H1 (cell line): ENCODE measurements around the gene SYNDIG1. TPM values are rescaled to one million over a fixed set of nuclear protein-coding genes. Genes with fewer than 3 reads are reported as not detected.

Experiments
- CTCF ChIA-PET: fragments of 300-600 bp; sonication (Branson Sonifier 250); formaldehyde crosslinking; loops from one replicate; lab custom pipeline; 2021; ENCODE audit not compliant: partially characterized antibody; lab: Charles Lee
- POLR2A ChIA-PET: fragments of 300-600 bp; sonication (Branson Sonifier 250); formaldehyde crosslinking; loops from one replicate; lab custom pipeline; 2021; ENCODE audit warnings: inconsistent platforms; ENCODE audit not compliant: partially characterized antibody; lab: Charles Lee
- DNase-seq, 2 experiments: peaks; one replicate each; pipeline versions ENCODE4 v3.0.0 to v3.0.0-alpha.2; 2010 to 2022; ENCODE audit warnings: low spot score in 2 of 2, low read depth in 1 of 2, mixed read lengths in 1 of 2
- FAIRE-seq: peaks from 2 replicates; lab custom pipeline; 2011; peaks lifted over from hg19 to GRCh38; lab: Jason Lieb, UNC
- H2AFZ ChIP-seq: 2 replicates; pipeline ENCODE4 v1.8.1; 2012; ENCODE audit warnings: low read length, inconsistent platforms
- H2AK5ac ChIP-seq: 2 replicates; pipeline ENCODE4 v1.6.1; 2013; ENCODE audit warnings: low read depth, low read length
- H2BK120ac ChIP-seq: replicated peaks from 2 replicates; pipeline ENCODE3; 2013; ENCODE audit warnings: low read depth, low read length, inconsistent platforms
- H2BK12ac ChIP-seq: 2 replicates; pipeline ENCODE4 v1.6.1; 2013; ENCODE audit warnings: low read depth, low read length
- H2BK15ac ChIP-seq: 2 replicates; pipeline ENCODE4 v1.6.1; 2013; ENCODE audit warnings: low read length
- H2BK20ac ChIP-seq: 2 replicates; pipeline ENCODE4 v1.6.1; 2013; ENCODE audit warnings: low read length
- H2BK5ac ChIP-seq: 2 replicates; pipeline ENCODE4 v1.6.1; 2013; ENCODE audit warnings: low read depth, low read length
- H3K14ac ChIP-seq: 2 replicates; pipeline ENCODE4 v1.6.1; 2013; ENCODE audit warnings: inconsistent platforms; ENCODE audit not compliant: insufficient read length
- H3K18ac ChIP-seq: 2 replicates; pipeline ENCODE4 v1.6.1; 2013; ENCODE audit warnings: low read length; ENCODE audit errors: extremely low read depth
- H3K23ac ChIP-seq: 2 replicates; pipeline ENCODE4 v1.6.1; 2013; ENCODE audit warnings: inconsistent platforms; ENCODE audit not compliant: insufficient read length
- H3K23me2 ChIP-seq: 2 replicates; pipeline ENCODE4 v1.6.1; 2013; ENCODE audit warnings: low read depth, low read length
- H3K27ac ChIP-seq: 2 replicates; pipeline ENCODE4 v1.6.1; 2011; ENCODE audit warnings: low read depth, low read length, inconsistent platforms
- H3K27me3 ChIP-seq, 4 experiments: replicated peaks in 1 of 4; 1 replicate in 1 of 4; 2 replicates in 3 of 4; pipeline versions ENCODE4 v1.6.1 to v1.8.1; 2011 to 2013; ENCODE audit warnings: low read length in 3 of 4, mild to moderate bottlenecking in 3 of 4, inconsistent platforms in 2 of 4, mixed read lengths in 2 of 4, moderate library complexity in 1 of 4; ENCODE audit not compliant: control insufficient read depth in 3 of 4, insufficient read depth in 3 of 4; ENCODE audit errors: extremely low read depth in 1 of 4
- H3K36me3 ChIP-seq, 4 experiments: 2 replicates each; pipeline versions ENCODE4 v1.6.1 to v1.8.1; 2011 to 2013; ENCODE audit warnings: mild to moderate bottlenecking in 4 of 4, low read length in 3 of 4, moderate library complexity in 2 of 4, control low read depth in 1 of 4, inconsistent platforms in 1 of 4; ENCODE audit not compliant: insufficient read depth in 4 of 4, control insufficient read depth in 2 of 4
- H3K4ac ChIP-seq: replicated peaks from 2 replicates; pipeline ENCODE3; 2013; ENCODE audit warnings: low read length, low read depth, mixed read lengths, inconsistent platforms; ENCODE audit not compliant: insufficient read length
- H3K4me1 ChIP-seq, 4 experiments: replicated peaks in 1 of 4; 1 replicate in 1 of 4; 2 replicates in 3 of 4; pipeline versions ENCODE4 v1.6.1 to v1.8.1; 2011 to 2013; ENCODE audit warnings: low read length in 3 of 4, inconsistent platforms in 2 of 4, mixed read lengths in 1 of 4; ENCODE audit not compliant: insufficient read depth in 4 of 4, control insufficient read depth in 3 of 4
- H3K4me2 ChIP-seq, 2 experiments: 2 replicates each; pipeline versions ENCODE4 v1.6.1 to v1.8.1; 2011 to 2013; ENCODE audit warnings: low read depth in 2 of 2, low read length in 2 of 2, control low read depth in 1 of 2, inconsistent platforms in 1 of 2, mild to moderate bottlenecking in 1 of 2; ENCODE audit not compliant: insufficient read depth in 1 of 2
- H3K4me3 ChIP-seq, 4 experiments: fragments of 200-600, 300-600 bp in 1 of 4; sonication (generic), shearing (Covaris generic), sonication (Bioruptor Twin) in 1 of 4; 2 replicates each; pipeline versions ENCODE4 v1.5.1 to v1.8.1; 2011 to 2016; ENCODE audit warnings: low read length in 4 of 4, low read depth in 3 of 4, control low read depth in 2 of 4, inconsistent platforms in 2 of 4, mild to moderate bottlenecking in 2 of 4, mixed read lengths in 1 of 4, moderate library complexity in 1 of 4; ENCODE audit not compliant: insufficient read depth in 2 of 4; ENCODE audit errors: extremely low read depth in 1 of 4
- H3K56ac ChIP-seq: replicated peaks from 2 replicates; pipeline ENCODE3; 2013; ENCODE audit warnings: low read depth, mild to moderate bottlenecking, mixed read lengths, low read length, inconsistent platforms; ENCODE audit not compliant: insufficient read length
- H3K79me1 ChIP-seq: 2 replicates; pipeline ENCODE4 v1.6.1; 2013; ENCODE audit warnings: low read depth, low read length, control low read depth
- H3K79me2 ChIP-seq, 2 experiments: 2 replicates each; pipeline versions ENCODE4 v1.6.1 to v1.8.1; 2012 to 2013; ENCODE audit warnings: low read length in 2 of 2, mild to moderate bottlenecking in 2 of 2, inconsistent platforms in 1 of 2; ENCODE audit not compliant: insufficient read depth in 2 of 2, control insufficient read depth in 1 of 2
- H3K9ac ChIP-seq, 4 experiments: replicated peaks in 1 of 4; 1 replicate in 1 of 4; 2 replicates in 3 of 4; pipeline versions ENCODE4 v1.6.1 to v1.8.1; 2011 to 2013; ENCODE audit warnings: low read depth in 3 of 4, low read length in 3 of 4, control low read depth in 2 of 4, mild to moderate bottlenecking in 2 of 4, moderate library complexity in 2 of 4, inconsistent platforms in 1 of 4; ENCODE audit errors: extremely low read depth in 1 of 4
- H3K9me3 ChIP-seq, 2 experiments: 2 replicates each; pipeline versions ENCODE4 v1.6.1 to v1.8.1; 2012 to 2013; ENCODE audit warnings: mild to moderate bottlenecking in 2 of 2, moderate library complexity in 2 of 2, control low read depth in 1 of 2, inconsistent platforms in 1 of 2, low read depth in 1 of 2, low read length in 1 of 2, mixed read lengths in 1 of 2; ENCODE audit not compliant: insufficient read depth in 2 of 2
- H4K20me1 ChIP-seq, 2 experiments: replicated peaks in 1 of 2; 2 replicates each; pipeline versions ENCODE3 to v1.8.1; 2011 to 2013; ENCODE audit warnings: inconsistent platforms in 2 of 2, low read length in 2 of 2, mild to moderate bottlenecking in 1 of 2; ENCODE audit not compliant: insufficient read depth in 2 of 2, control insufficient read depth in 1 of 2
- H4K5ac ChIP-seq: 2 replicates; pipeline ENCODE4 v1.6.1; 2013; ENCODE audit warnings: low read length, low read depth, mixed read lengths, inconsistent platforms; ENCODE audit not compliant: insufficient read length
- H4K8ac ChIP-seq: 2 replicates; pipeline ENCODE4 v1.8.0; 2013; ENCODE audit warnings: mild to moderate bottlenecking, moderate library complexity, low read length, inconsistent platforms; ENCODE audit not compliant: insufficient read depth; ENCODE audit errors: extremely low read depth
- H4K91ac ChIP-seq: replicated peaks from 2 replicates; pipeline ENCODE3; 2013; ENCODE audit warnings: low read length, mixed read lengths, inconsistent platforms; ENCODE audit not compliant: insufficient read length
- CEBPB ChIP-seq: IDR thresholded peaks from 2 replicates; pipeline ENCODE4 v1.6.1; 2012; ENCODE audit warnings: low read depth, low read length
- EGR1 ChIP-seq: IDR thresholded peaks from 2 replicates; pipeline ENCODE4 v1.6.1; 2011; ENCODE audit warnings: low read depth, low read length, borderline replicate concordance
- EZH2 ChIP-seq: fragments of 200-600 bp; sonication (generic); IDR thresholded peaks from 2 replicates; pipeline ENCODE4 v1.7.1; 2012; ENCODE audit warnings: low read depth, mild to moderate bottlenecking, moderate library complexity, low read length, inconsistent platforms; ENCODE audit not compliant: severe bottlenecking
- JUN ChIP-seq: IDR thresholded peaks from 2 replicates; pipeline ENCODE4 v1.6.1; 2011; ENCODE audit warnings: low read depth, mild to moderate bottlenecking, improper control_type of control experiment, low read length
- JUND ChIP-seq: IDR thresholded peaks from 2 replicates; pipeline ENCODE4 v1.6.1; 2011; ENCODE audit warnings: mild to moderate bottlenecking, improper control_type of control experiment, low read length
- RBBP5 ChIP-seq: IDR thresholded peaks from 2 replicates; pipeline ENCODE4 v1.7.1; 2012; ENCODE audit warnings: low read depth, mild to moderate bottlenecking, inconsistent platforms, low read length, moderate library complexity, borderline replicate concordance
- SP1 ChIP-seq: IDR thresholded peaks from 2 replicates; pipeline ENCODE4 v1.6.1; 2011; ENCODE audit warnings: low read depth, low read length
- SP4 ChIP-seq: IDR thresholded peaks from 2 replicates; pipeline ENCODE4 v1.6.1; 2012; ENCODE audit warnings: low read length, inconsistent platforms
- SUZ12 ChIP-seq: fragments of 200-600 bp; sonication (generic); IDR thresholded peaks from 2 replicates; pipeline ENCODE4 v1.6.1; 2012; ENCODE audit warnings: mild to moderate bottlenecking, inconsistent platforms, low read length, moderate library complexity, mixed read lengths
- TBP ChIP-seq: IDR thresholded peaks from 2 replicates; pipeline ENCODE4 v1.6.1; 2011; ENCODE audit warnings: low read depth, low read length, improper control_type of control experiment
- TEAD4 ChIP-seq: IDR thresholded peaks from 2 replicates; pipeline ENCODE4 v1.6.1; 2012; ENCODE audit warnings: low read depth, low read length, inconsistent platforms, mixed read lengths
- WGBS, 2 experiments: shearing (Covaris generic) in 1 of 2; methylation state at CpG; one replicate each; pipeline versions ENCODE4 v1.1.6 to v1.1.7; 2013 to 2015; ENCODE audit warnings: low lambda C conversion rate in 2 of 2, mixed read lengths in 2 of 2, inconsistent platforms in 1 of 2, low coverage in 1 of 2, missing lambda C conversion rate in 1 of 2; ENCODE audit not compliant: insufficient replicate concordance in 2 of 2, insufficient coverage in 1 of 2, insufficient read length in 1 of 2; ENCODE audit errors: extremely low coverage in 1 of 2, missing lambda C conversion rate in 1 of 2; 5-methylcytosine and 5-hydroxymethylcytosine counted together
- polyA plus RNA-seq, 7 experiments: library from polyadenylated mRNA; depleted of rRNA in 3 of 7; stranded (reverse) in 5 of 7; unstranded in 2 of 7; fragments of >200 nt in 5 of 7; fragments of 200-250 nt in 2 of 7; gene quantifications; 1 replicate in 5 of 7; 2 replicates in 1 of 7; 4 replicates in 1 of 7; pipeline versions ENCODE4 v1.2.1 to v1.2.3, GENCODE V29; 2011 to 2013; ENCODE audit warnings: missing spikeins in 2 of 7, mixed read lengths in 2 of 7
- total RNA-seq: library from RNA; stranded (reverse); fragmentation: NEBNext Ultra II Directional; extraction: Animal tissue kit (Norgen Biotek cat#: 25700); gene quantifications from 2 replicates; pipeline ENCODE4 v1.2.1, GENCODE V29; 2021
- TF ChIP-seq, protein P1 (sequence below): IDR thresholded peaks from 2 replicates; pipeline ENCODE4 v1.6.1; 2011; ENCODE audit warnings: low read length, improper control_type of control experiment

Gene SYNDIG1
- total and polyA plus RNA-seq, 2 of the 8 experiments (the other 6 are each of a cell fraction or from before 2014, with no cell fraction given): 6.5 to 7.8 TPM

GRCh38 chr20:24423390-24424313, 45.8 kb upstream of the SYNDIG1 start:
- no peaks in the 10 kb centered on the region for H3K9me3 ChIP-seq
- H3K27me3 ChIP-seq: no peaks in the 10 kb centered on the region
- no peak for DNase-seq
- no peak overlapping the region for H3K4ac ChIP-seq
- H2BK20ac ChIP-seq: no peak overlapping the region
- no peak overlapping the region for H2BK120ac ChIP-seq
- POLR2A ChIA-PET: no interaction called here
- H4K91ac ChIP-seq: peak overlapping the region; percentile 83
- CTCF ChIA-PET: interaction anchor here (0.7 kb wide), 1 partner anchor 22 kb away, joined by 3 read pairs; no protein-coding TSS in a partner anchor
- no peak overlapping the region for H2AFZ ChIP-seq
- no peak overlapping the region for H4K5ac ChIP-seq
- no peaks in the 10 kb centered on the region for H3K36me3 ChIP-seq
- no peak overlapping the region for H2AK5ac ChIP-seq
- H3K4me1 ChIP-seq: peaks cover 0 to 15% (median 7%) of the 10 kb centered on the region in 4 experiments; a peak in 5 of 7 replicates
- WGBS, 2 experiments: 32% methylated on average over 11 of the region's 11 CpGs; no CpG with 5 or more reads in 1 of the 2 experiments
- H2BK5ac ChIP-seq: no peak overlapping the region; the same call in 1 of the 2 replicates
- H3K4me2 ChIP-seq: peak overlapping the region; percentile 8 to 55; a peak in 3 of 4 replicates
- H3K79me2 ChIP-seq: no peaks in the 10 kb centered on the region
- no peak overlapping the region for H3K56ac ChIP-seq
- H3K23ac ChIP-seq: no peak overlapping the region
- FAIRE-seq: peak; percentile 83
- H4K8ac ChIP-seq: no peak overlapping the region
- H4K20me1 ChIP-seq: no peaks in the 10 kb centered on the region
- no peak overlapping the region for H3K27ac ChIP-seq
- H2BK12ac ChIP-seq: no peak overlapping the region
- H3K23me2 ChIP-seq: no peaks in the 10 kb centered on the region
- H2BK15ac ChIP-seq: no peak overlapping the region
- no peaks in the 10 kb centered on the region for H3K79me1 ChIP-seq
- no peak overlapping the region for H3K18ac ChIP-seq
- 0 out of 8 replicates have a peak overlapping the region, but pooled peaks of 1 of the 4 experiments have one; percentile 11 for H3K4me3 ChIP-seq
- H3K9ac ChIP-seq: no peak overlapping the region
- H3K14ac ChIP-seq: no peak overlapping the region
- TF ChIP-seq SP1 (no peak), TBP (no peak), JUND (no peak), SP4 (no peak), TEAD4 (no peak), EGR1 (no peak), RBBP5 (no peak), SUZ12 (no peak), CEBPB (no peak), JUN (no peak), EZH2 (no peak)
- TF ChIP-seq, protein P1, sequence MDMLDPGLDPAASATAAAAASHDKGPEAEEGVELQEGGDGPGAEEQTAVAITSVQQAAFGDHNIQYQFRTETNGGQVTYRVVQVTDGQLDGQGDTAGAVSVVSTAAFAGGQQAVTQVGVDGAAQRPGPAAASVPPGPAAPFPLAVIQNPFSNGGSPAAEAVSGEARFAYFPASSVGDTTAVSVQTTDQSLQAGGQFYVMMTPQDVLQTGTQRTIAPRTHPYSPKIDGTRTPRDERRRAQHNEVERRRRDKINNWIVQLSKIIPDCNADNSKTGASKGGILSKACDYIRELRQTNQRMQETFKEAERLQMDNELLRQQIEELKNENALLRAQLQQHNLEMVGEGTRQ: no peak
